PC-3 (cell line): ENCODE data around the gene GAGE12J.

Experiments
- CTCF ChIP-seq: fragments of 300-600 bp; sonication (generic); conservative IDR thresholded peaks from 2 replicates; pipeline ENCODE4 v1.5.1; 2017; ENCODE audit warnings: antibody characterized with exemption, low read depth, mild to moderate bottlenecking, low read length
- EZH2phosphoT487 ChIP-seq: fragments of 300-600 bp; sonication (generic); IDR thresholded peaks from 2 replicates; pipeline ENCODE4 v1.6.1; 2018; ENCODE audit warnings: mild to moderate bottlenecking, antibody characterized with exemption, low read length, borderline replicate concordance

GRCh38 chrX:49312176-49312575 lies 9.7 kb upstream of the GAGE12J start:
- no peak for TF ChIP-seq CTCF
- TF ChIP-seq EZH2phosphoT487, result no peak
